Gastroesophageal sphincter (tissue), 3 donors: Measurements from ENCODE around the gene CCDC91.

Experiments used
- CTCF ChIP-seq, 4 experiments: fragments of 200-600 bp in 2 of 4; fragments of 450-650 bp in 2 of 4; sonication (generic) in 1 of 4; IDR thresholded peaks; one replicate each; pipeline ENCODE4 v1.5.1; 2017 to 2019; ENCODE audit warnings: antibody characterized with exemption in 4 of 4, mild to moderate bottlenecking in 2 of 4, moderate library complexity in 2 of 4
- POLR2AphosphoS5 ChIP-seq: sonication (generic); formaldehyde crosslinking; IDR thresholded peaks from one replicate; pipeline ENCODE4 v1.6.1; 2017; ENCODE audit warnings: antibody characterized with exemption

- TF ChIP-seq POLR2AphosphoS5 (no peak), CTCF (IDR thresholded peaks at IDR 0.05) (no peak)
Observed at GRCh38 chr12:28583701-28584261, 393.5 kb downstream of the CCDC91 start.
